ENCODE results near the gene IP6K1.

- TF ChIP-seq, protein P1, sequence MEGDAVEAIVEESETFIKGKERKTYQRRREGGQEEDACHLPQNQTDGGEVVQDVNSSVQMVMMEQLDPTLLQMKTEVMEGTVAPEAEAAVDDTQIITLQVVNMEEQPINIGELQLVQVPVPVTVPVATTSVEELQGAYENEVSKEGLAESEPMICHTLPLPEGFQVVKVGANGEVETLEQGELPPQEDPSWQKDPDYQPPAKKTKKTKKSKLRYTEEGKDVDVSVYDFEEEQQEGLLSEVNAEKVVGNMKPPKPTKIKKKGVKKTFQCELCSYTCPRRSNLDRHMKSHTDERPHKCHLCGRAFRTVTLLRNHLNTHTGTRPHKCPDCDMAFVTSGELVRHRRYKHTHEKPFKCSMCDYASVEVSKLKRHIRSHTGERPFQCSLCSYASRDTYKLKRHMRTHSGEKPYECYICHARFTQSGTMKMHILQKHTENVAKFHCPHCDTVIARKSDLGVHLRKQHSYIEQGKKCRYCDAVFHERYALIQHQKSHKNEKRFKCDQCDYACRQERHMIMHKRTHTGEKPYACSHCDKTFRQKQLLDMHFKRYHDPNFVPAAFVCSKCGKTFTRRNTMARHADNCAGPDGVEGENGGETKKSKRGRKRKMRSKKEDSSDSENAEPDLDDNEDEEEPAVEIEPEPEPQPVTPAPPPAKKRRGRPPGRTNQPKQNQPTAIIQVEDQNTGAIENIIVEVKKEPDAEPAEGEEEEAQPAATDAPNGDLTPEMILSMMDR (conservative IDR thresholded peaks at IDR 0.05; ENCODE audit: low read length), result no peak
- no peak for TF ChIP-seq EZH2phosphoT487 (IDR thresholded peaks at IDR 0.05; ENCODE audit: borderline replicate concordance, low read depth, low read length)
These were observed 63.1 kb downstream of the IP6K1 start for GRCh38 chr3:49723296-49723627.
